Naive B cell (primary cell): Measurements from ENCODE around the gene GTF2A1L. TPM values are rescaled to one million over a fixed set of nuclear protein-coding genes. Genes with fewer than 3 reads are reported as not detected.

Experiments
- ATAC-seq, 2 donors: fragments of 150-1000 bp; cut with Tn5 transposase; 2 replicates each; pipeline ENCODE4 v1.10.0; 2021; ENCODE audit warnings: low read depth in 2 of 2, mild to moderate bottlenecking in 2 of 2, moderate library complexity in 2 of 2
- DNase-seq: peaks from one replicate; pipeline ENCODE4 v3.0.0; 2022
- H3K27ac Mint-ChIP-seq, 6 donors: one replicate each; pipeline ENCODE4 v1.8.0; 2020 to 2022; ENCODE audit warnings: mild to moderate bottlenecking in 6 of 6, mixed read lengths in 6 of 6, moderate library complexity in 5 of 6, inconsistent platforms in 2 of 6
- H3K27me3 Mint-ChIP-seq, 3 donors: one replicate each; pipeline ENCODE4 v1.8.0; 2021 to 2022; ENCODE audit warnings: mixed read lengths in 3 of 3, mild to moderate bottlenecking in 1 of 3
- H3K36me3 Mint-ChIP-seq, 2 donors: one replicate each; pipeline ENCODE4 v1.8.0; 2020 to 2022; ENCODE audit warnings: mixed read lengths in 2 of 2, inconsistent platforms in 1 of 2, mild to moderate bottlenecking in 1 of 2
- H3K4me1 Mint-ChIP-seq, 3 donors: one replicate each; pipeline ENCODE4 v1.8.0; 2020 to 2022; ENCODE audit warnings: mixed read lengths in 3 of 3, inconsistent platforms in 1 of 3, mild to moderate bottlenecking in 1 of 3, moderate library complexity in 1 of 3
- H3K4me3 Mint-ChIP-seq, 8 donors: one replicate each; pipeline ENCODE4 v1.8.0; 2020 to 2022; ENCODE audit warnings: mild to moderate bottlenecking in 8 of 8, mixed read lengths in 8 of 8, moderate library complexity in 8 of 8, inconsistent platforms in 2 of 8
- H3K9me3 Mint-ChIP-seq, 7 donors: one replicate each; pipeline ENCODE4 v1.8.0; 2020 to 2022; ENCODE audit warnings: mixed read lengths in 7 of 7, mild to moderate bottlenecking in 5 of 7, inconsistent platforms in 2 of 7, moderate library complexity in 1 of 7
- polyA plus RNA-seq, 6 donors: library from polyadenylated mRNA; unstranded; fragments of 300-500 nt; fragmentation: Illumina TruSeq; gene quantifications; one replicate each; pipeline ENCODE4 v1.2.3, GENCODE V29; 2021; ENCODE audit warnings: low read depth in 6 of 6

GTF2A1L gene
- polyA plus RNA-seq, result not detected

- ATAC-seq (no peak), DNase-seq (no peak)
- H3K4me1 Mint-ChIP-seq, result no peaks in the 10 kb centered on the region
- H3K27me3 Mint-ChIP-seq, result peaks cover 8 to 18% (median 12%) of the 10 kb centered on the region in 3 donors
- H3K9me3 Mint-ChIP-seq, result peaks cover 0 to 5% (median 4%) of the 10 kb centered on the region in 7 donors
- peak within 1 kb of the TSS in 1 of 6 donors; percentile 33 for H3K27ac Mint-ChIP-seq
- H3K36me3 Mint-ChIP-seq, result no peaks in the 10 kb centered on the region
- H3K4me3 Mint-ChIP-seq, result peak within 1 kb of the TSS in 1 of 8 donors; percentile 4
These were observed at the start of gene GTF2A1L for GRCh38 chr2:48617618-48618017. GTF2A1L (plus strand) TSS chr2:48617856; CDS start chr2:48617875, 19 bp downstream.

DNA sequence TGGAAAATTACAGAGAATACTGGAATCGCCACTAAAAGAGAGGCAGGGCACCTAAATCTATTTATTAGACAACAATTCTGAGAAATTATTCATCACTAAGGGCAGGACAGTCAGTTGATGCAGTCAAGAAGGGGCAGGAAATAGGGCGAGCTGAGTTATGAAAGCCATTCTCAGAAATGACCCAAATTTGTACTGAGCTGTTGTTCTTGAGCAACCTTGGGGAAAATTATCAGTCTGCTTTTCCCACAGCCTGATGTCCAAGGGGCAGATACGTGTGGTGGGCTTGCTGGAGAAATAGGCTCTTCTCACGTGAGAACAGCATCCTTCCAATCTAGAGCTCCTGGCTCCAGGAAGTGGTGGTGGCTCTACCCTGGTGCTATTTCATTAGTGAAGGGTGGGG, 49.1 kb upstream of the GTF2A1L start:
- Mint-ChIP-seq H3K27me3 (peaks cover 0 to 4% (median 0%) of the 10 kb centered on the region in 3 donors), H3K36me3 (no peaks in the 10 kb centered on the region), H3K4me3 (peak overlapping the region in 1 of 8 donors; percentile 18), H3K9me3 (no peaks in the 10 kb centered on the region), H3K27ac (no peak overlapping the region), H3K4me1 (no peaks in the 10 kb centered on the region)
- ATAC-seq (no peak), DNase-seq (no peak)

GRCh38 chr2:48569433-48569832, 48.2 kb upstream of the GTF2A1L start:
- Mint-ChIP-seq H3K4me1 (no peaks in the 10 kb centered on the region), H3K36me3 (no peaks in the 10 kb centered on the region), H3K9me3 (no peaks in the 10 kb centered on the region), H3K27ac (no peak overlapping the region), H3K27me3 (peaks cover 0 to 4% (median 0%) of the 10 kb centered on the region in 3 donors), H3K4me3 (no peak overlapping the region)
- ATAC-seq, result no peak
- no peak for DNase-seq

DNA sequence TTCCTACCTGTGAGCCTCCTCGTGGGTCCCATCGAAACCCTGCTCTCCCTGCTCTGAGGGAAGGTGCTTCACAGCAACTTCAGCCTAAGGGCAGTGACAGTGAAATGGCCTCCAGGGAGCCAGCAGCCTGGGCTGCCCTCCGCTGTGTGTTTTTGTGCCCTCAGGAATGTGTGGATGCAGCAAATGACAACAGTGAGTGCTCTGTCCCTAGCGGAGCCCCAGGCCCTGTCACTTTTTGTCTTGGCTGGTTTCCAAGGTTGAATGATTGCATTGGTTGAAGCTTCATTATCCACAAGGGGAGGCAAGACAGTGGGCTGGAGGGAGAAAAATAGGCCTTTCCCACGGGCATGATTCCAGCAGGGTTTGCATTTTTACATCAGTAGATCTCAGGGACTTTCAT, 44.8 kb upstream of the GTF2A1L start:
- Mint-ChIP-seq H3K27me3 (no peaks in the 10 kb centered on the region), H3K4me1 (peaks cover 0 to 4% (median 3%) of the 10 kb centered on the region in 3 donors), H3K27ac (peak overlapping the region in 1 of 6 donors; percentile 20), H3K36me3 (no peaks in the 10 kb centered on the region), H3K9me3 (no peaks in the 10 kb centered on the region), H3K4me3 (no peak overlapping the region)
- ATAC-seq (no peak), DNase-seq (no peak)

DNA sequence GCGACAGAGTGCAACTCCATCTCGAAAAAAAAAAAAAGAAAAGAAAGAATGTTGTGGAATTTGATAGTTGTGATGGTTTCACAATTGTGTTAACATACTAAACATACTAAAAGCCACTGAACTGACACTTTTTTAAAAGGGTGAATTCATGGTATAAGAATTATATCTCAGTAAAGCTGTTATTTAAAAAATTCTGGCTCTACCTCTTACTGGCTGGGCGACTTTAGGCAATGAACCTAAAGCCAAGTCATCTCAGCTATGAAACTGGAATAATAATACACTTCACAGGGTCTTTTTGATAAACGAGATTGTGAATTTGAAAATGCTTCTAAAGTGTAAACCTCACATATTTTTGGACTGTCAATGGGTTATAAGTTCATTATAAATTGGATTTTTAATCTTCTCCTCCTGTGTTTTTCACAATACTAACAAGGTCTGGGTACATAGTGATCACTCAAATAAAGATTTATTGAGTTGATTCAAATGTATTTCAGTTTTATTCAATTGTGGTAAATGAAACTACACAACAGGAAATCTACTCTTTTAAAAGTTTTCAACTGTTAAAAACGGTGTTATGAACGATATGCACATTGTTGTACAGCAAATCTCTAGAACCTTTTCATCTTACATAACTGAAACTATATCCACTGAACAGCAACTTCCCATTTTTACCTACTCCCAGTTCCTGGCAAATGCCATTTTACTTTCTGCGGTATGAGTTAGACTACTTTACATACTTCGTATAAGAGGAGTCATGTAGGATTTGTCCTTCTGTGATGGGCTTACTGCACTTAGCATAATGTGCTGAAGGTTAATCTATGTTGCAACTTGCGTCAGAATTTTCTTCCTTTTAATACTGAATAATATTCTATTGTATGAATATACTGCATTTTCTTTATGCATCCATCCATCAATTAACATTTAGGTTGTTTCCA, 43.0 kb upstream of the GTF2A1L start:
- H3K27ac Mint-ChIP-seq, result no peak overlapping the region
- H3K4me3 Mint-ChIP-seq, result no peak overlapping the region

GRCh38 chr2:48578313-48578712, 39.3 kb upstream of the GTF2A1L start:
- no peak for ATAC-seq
- DNase-seq, result no peak
- Mint-ChIP-seq H3K27me3 (peaks cover 0 to 12% (median 0%) of the 10 kb centered on the region in 3 donors), H3K9me3 (no peaks in the 10 kb centered on the region), H3K4me3 (no peak overlapping the region), H3K4me1 (peaks cover 0 to 6% (median 3%) of the 10 kb centered on the region in 3 donors), H3K27ac (no peak overlapping the region), H3K36me3 (no peaks in the 10 kb centered on the region)

More for the DNA sequence above, 43.0 kb upstream of the GTF2A1L start:
- Mint-ChIP-seq H3K36me3 (no peaks in the 10 kb centered on the region), H3K9me3 (no peaks in the 10 kb centered on the region), H3K27me3 (no peaks in the 10 kb centered on the region), H3K4me1 (peaks cover 0 to 6% (median 3%) of the 10 kb centered on the region in 3 donors)
- DNase-seq (no peak), ATAC-seq (no peak)

GRCh38 chr2:48583961-48584360, 33.7 kb upstream of the GTF2A1L start:
- no peak for ATAC-seq
- Mint-ChIP-seq H3K27me3 (peaks cover 0 to 12% (median 0%) of the 10 kb centered on the region in 3 donors), H3K4me1 (peaks cover 0 to 5% (median 2%) of the 10 kb centered on the region in 3 donors), H3K27ac (no peak overlapping the region), H3K9me3 (no peaks in the 10 kb centered on the region), H3K36me3 (no peaks in the 10 kb centered on the region), H3K4me3 (no peak overlapping the region)
- DNase-seq, result no peak

DNA sequence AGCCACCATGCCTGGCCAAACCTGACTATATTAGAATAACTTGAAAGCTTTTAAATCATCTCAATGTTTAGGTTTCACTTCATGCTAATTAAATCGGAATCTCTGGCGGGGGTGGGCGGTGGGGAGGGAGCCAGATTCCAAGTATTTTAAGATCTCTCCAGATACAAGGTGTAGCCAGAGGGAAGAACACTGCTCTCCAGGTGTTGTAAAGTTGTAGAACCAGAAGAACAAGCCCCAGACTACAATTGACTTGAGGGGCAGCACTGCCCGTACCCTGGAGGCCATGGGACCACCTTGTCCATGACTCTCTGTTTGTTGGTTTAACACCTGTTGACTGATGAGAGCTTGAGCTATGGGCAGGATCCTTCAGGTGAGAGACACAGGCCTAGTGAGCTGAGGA, 33.1 kb upstream of the GTF2A1L start:
- Mint-ChIP-seq H3K4me3 (no peak overlapping the region), H3K9me3 (no peaks in the 10 kb centered on the region), H3K27ac (no peak overlapping the region), H3K4me1 (peaks cover 0 to 8% (median 0%) of the 10 kb centered on the region in 3 donors), H3K36me3 (no peaks in the 10 kb centered on the region), H3K27me3 (peaks cover 0 to 12% (median 0%) of the 10 kb centered on the region in 3 donors)
- no peak for DNase-seq
- ATAC-seq, result no peak

- Mint-ChIP-seq H3K9me3 (no peaks in the 10 kb centered on the region), H3K36me3 (no peaks in the 10 kb centered on the region), H3K27ac (no peak overlapping the region), H3K4me3 (peak overlapping the region in 1 of 8 donors; percentile 7), H3K27me3 (peaks cover 0 to 3% (median 0%) of the 10 kb centered on the region in 3 donors), H3K4me1 (peaks cover 0 to 8% (median 0%) of the 10 kb centered on the region in 3 donors)
- DNase-seq, result no peak
- no peak for ATAC-seq
These were observed 31.2 kb upstream of the GTF2A1L start for GRCh38 chr2:48586433-48586832.

DNA sequence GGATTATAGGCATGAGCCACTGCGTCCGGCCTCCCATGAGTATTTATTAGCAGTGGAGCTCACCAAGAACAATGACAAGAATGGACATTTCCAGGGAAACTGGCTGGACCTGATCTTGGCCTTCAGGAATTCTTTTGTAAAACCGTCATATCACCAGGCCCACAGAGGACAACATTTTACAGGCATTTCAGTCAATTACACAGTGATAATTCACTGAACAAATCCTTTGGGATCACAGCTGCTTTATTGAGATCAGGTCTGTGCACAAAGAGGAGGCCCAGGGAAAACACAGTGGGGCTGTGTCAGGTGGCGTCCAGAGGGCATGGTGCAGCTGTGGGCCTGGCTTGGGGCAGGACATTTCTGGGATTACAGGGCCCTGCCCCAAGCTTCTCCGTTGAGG, 30.1 kb upstream of the GTF2A1L start:
- Mint-ChIP-seq H3K36me3 (no peaks in the 10 kb centered on the region), H3K4me1 (peaks cover 0 to 8% (median 0%) of the 10 kb centered on the region in 3 donors), H3K9me3 (no peaks in the 10 kb centered on the region), H3K27ac (no peak overlapping the region), H3K27me3 (peaks cover 0 to 7% (median 0%) of the 10 kb centered on the region in 3 donors), H3K4me3 (no peak overlapping the region)
- no peak for DNase-seq
- no peak for ATAC-seq

GRCh38 chr2:48587961-48588360, 29.7 kb upstream of the GTF2A1L start:
- Mint-ChIP-seq H3K4me3 (no peak overlapping the region), H3K27ac (no peak overlapping the region), H3K4me1 (peaks cover 0 to 8% (median 0%) of the 10 kb centered on the region in 3 donors), H3K36me3 (no peaks in the 10 kb centered on the region), H3K27me3 (peaks cover 0 to 7% (median 0%) of the 10 kb centered on the region in 3 donors), H3K9me3 (no peaks in the 10 kb centered on the region)
- DNase-seq, result no peak
- no peak for ATAC-seq

DNA sequence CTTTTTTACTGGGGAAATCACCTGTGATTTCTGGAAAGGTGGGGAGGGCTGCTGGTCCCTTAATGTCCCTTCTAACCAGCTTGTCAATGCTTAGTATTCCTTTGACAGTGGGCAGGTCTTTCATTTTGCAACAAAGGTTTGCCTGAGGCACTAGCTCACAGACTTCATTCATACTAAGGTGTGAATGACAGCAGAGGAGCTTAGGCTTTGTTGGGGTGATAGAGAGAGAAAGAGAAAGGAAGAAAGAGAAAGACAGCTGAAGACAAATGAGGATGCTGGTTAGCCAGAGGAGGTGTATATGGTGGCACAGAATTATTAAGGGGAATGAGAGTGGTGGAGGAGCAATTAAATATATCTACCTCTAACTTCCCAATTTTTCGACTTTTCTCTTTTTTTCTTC, 28.9 kb upstream of the GTF2A1L start:
- H3K9me3 Mint-ChIP-seq, result no peaks in the 10 kb centered on the region
- H3K4me1 Mint-ChIP-seq, result peaks cover 0 to 8% (median 0%) of the 10 kb centered on the region in 3 donors
- no peaks in the 10 kb centered on the region for H3K36me3 Mint-ChIP-seq
- peak overlapping the region in 1 of 8 donors; percentile 9 for H3K4me3 Mint-ChIP-seq
- peaks cover 0 to 7% (median 0%) of the 10 kb centered on the region in 3 donors for H3K27me3 Mint-ChIP-seq
- DNase-seq (no peak), ATAC-seq (no peak)
- H3K27ac Mint-ChIP-seq, result no peak overlapping the region

DNA sequence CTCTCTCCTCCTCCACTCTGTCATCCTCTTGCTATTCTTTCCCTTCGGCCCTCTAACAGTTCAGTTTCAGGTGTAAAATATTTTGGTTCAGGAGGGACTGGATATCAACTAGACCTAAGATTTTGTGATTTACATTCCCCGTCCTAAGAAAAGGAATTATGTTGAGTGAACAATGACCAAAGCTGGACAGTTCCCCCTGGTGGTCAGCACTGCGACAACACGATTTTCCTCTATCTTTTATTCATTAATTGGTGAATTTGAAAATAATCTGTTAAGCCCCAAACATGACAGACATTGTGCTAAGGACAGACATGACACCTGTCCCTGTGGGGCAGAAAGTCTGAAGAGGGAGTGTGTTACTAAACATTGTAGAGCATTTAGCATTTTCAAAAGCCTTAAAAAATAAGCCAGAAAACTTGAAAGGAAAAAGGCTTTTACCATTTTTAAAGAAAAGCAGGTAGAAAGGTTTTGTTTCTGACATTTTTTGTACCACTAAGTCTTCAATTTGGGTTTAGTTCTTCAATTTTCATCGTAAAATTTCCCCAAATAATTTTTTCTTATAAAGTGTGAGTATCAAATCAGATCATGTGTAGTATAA, 28.4 kb upstream of the GTF2A1L start:
- Mint-ChIP-seq H3K27me3 (peaks cover 0 to 7% (median 0%) of the 10 kb centered on the region in 3 donors), H3K36me3 (no peaks in the 10 kb centered on the region), H3K4me3 (peak overlapping the region in 1 of 8 donors; percentile 9), H3K27ac (no peak overlapping the region), H3K4me1 (peaks cover 0 to 8% (median 0%) of the 10 kb centered on the region in 3 donors), H3K9me3 (no peaks in the 10 kb centered on the region)
- DNase-seq (no peak), ATAC-seq (no peak)
